Activated CD4-positive, alpha-beta memory T cell treated with anti-CD3 and anti-CD28 coated beads, Interleukin-2, amount 10 ng/mL, durations not matched to agents 7 days and 5 days (primary cell): ENCODE data around the gene MED13. TPM values are rescaled to one million over a fixed set of nuclear protein-coding genes. Genes with fewer than 3 reads are reported as not detected.
A peak's percentile ranks its signal among the peaks of the same experiment; 100 is the strongest.
"Not testable (repeated sequence)": the region's sequence is repeated elsewhere in the genome, so short reads cannot be mapped to it uniquely, and the experiment has no call there.

Source experiments
- CTCF ChIA-PET: fragments of 350-600 bp; sonication (Branson Sonifier 250); formaldehyde crosslinking; loops from one replicate; lab custom pipeline; 2021; ENCODE audit warnings: antibody characterized with exemption, inconsistent platforms; lab: Charles Lee
- POLR2A ChIA-PET: fragments of 350-600 bp; sonication (Branson Sonifier 250); formaldehyde crosslinking; loops from one replicate; lab custom pipeline; 2021; ENCODE audit warnings: antibody characterized with exemption; lab: Charles Lee
- DNase-seq: peaks from one replicate; pipeline ENCODE4 v3.0.0-alpha.2; 2020
- H3K27ac Mint-ChIP-seq: one replicate; pipeline ENCODE4 v1.8.0; 2021; ENCODE audit warnings: mild to moderate bottlenecking, mixed read lengths
- H3K27me3 Mint-ChIP-seq: one replicate; pipeline ENCODE4 v1.8.0; 2021; ENCODE audit warnings: mixed read lengths
- H3K36me3 Mint-ChIP-seq: one replicate; pipeline ENCODE4 v1.8.0; 2021; ENCODE audit warnings: low read depth, mixed read lengths
- H3K4me1 Mint-ChIP-seq: one replicate; pipeline ENCODE4 v1.8.0; 2021; ENCODE audit warnings: mixed read lengths
- H3K4me3 Mint-ChIP-seq: one replicate; pipeline ENCODE4 v1.8.0; 2021; ENCODE audit warnings: mild to moderate bottlenecking, mixed read lengths
- H3K9me3 Mint-ChIP-seq: one replicate; pipeline ENCODE4 v1.8.0; 2021; ENCODE audit warnings: mixed read lengths
- total RNA-seq, 2 experiments: library from RNA; stranded (reverse); gene quantifications; one replicate each; pipeline ENCODE4 v1.2.3, GENCODE V29; 2021

Gene MED13
- total RNA-seq, 2 experiments from 2014 or later, result 54.0 to 54.8 TPM

GRCh38 chr17:61907361-61907760 is 157.7 kb downstream of the MED13 start:
- Mint-ChIP-seq H3K36me3 (peaks cover 42% of the 10 kb centered on the region), H3K27ac (no peak overlapping the region), H3K9me3 (no peaks in the 10 kb centered on the region), H3K27me3 (no peaks in the 10 kb centered on the region), H3K4me3 (no peak overlapping the region), H3K4me1 (peaks cover 6% of the 10 kb centered on the region)
- no peak for DNase-seq
- ChIA-PET POLR2A (interaction anchor here (0.7 to 1.0 kb wide), 2 partner anchors 19 to 46 kb away, joined by 3 read pairs; no protein-coding TSS in a partner anchor), CTCF (no interaction called here)

GRCh38 chr17:61904094-61904710 is 160.9 kb downstream of the MED13 start:
- H3K9me3 Mint-ChIP-seq, result no peaks in the 10 kb centered on the region
- H3K27ac Mint-ChIP-seq, result peak overlapping the region; percentile 85
- peaks cover 6% of the 10 kb centered on the region for H3K4me1 Mint-ChIP-seq
- ChIA-PET CTCF (interaction anchor here (0.9 to 3.0 kb wide), 3 partner anchors 157 to 205 kb away, joined by 3 to 9 read pairs (median 8); no protein-coding TSS in a partner anchor), POLR2A (interaction anchor here (1.0 to 4.0 kb wide), 4 partner anchors 21 to 162 kb away, joined by 3 to 30 read pairs (median 10); partner anchors contain the start of gene BRIP1)
- peaks cover 45% of the 10 kb centered on the region for H3K36me3 Mint-ChIP-seq
- no peaks in the 10 kb centered on the region for H3K27me3 Mint-ChIP-seq
- peak; percentile 63 for DNase-seq
- peak overlapping the region; percentile 70 for H3K4me3 Mint-ChIP-seq

GRCh38 chr17:61903251-61903650 is 161.8 kb downstream of the MED13 start:
- CTCF ChIA-PET, result interaction anchor here (0.6 to 3.0 kb wide), 2 partner anchors 206 to 219 kb away, joined by 3 to 8 read pairs; no protein-coding TSS in a partner anchor
- no peak overlapping the region for H3K4me3 Mint-ChIP-seq
- peak overlapping the region; percentile 62 for H3K27ac Mint-ChIP-seq
- no peaks in the 10 kb centered on the region for H3K9me3 Mint-ChIP-seq
- H3K4me1 Mint-ChIP-seq, result peaks cover 6% of the 10 kb centered on the region
- H3K27me3 Mint-ChIP-seq, result no peaks in the 10 kb centered on the region
- no peak for DNase-seq
- POLR2A ChIA-PET, result interaction anchor here (1.7 to 4.0 kb wide), 2 partner anchors 40 to 163 kb away, joined by 3 to 30 read pairs; partner anchors contain the start of gene BRIP1
- peaks cover 47% of the 10 kb centered on the region for H3K36me3 Mint-ChIP-seq

- peaks cover 31% of the 10 kb centered on the region for H3K36me3 Mint-ChIP-seq
- H3K27ac Mint-ChIP-seq, result no peak overlapping the region
- CTCF ChIA-PET, result interaction anchor here (1.6 kb wide), 1 partner anchor 212 kb away, joined by 3 read pairs; no protein-coding TSS in a partner anchor
- DNase-seq, result no peak
- no peak overlapping the region for H3K4me3 Mint-ChIP-seq
- POLR2A ChIA-PET, result interaction anchor here (2.0 kb wide), 1 partner anchor 35 kb away, joined by 6 read pairs; the partner anchor contains the start of gene BRIP1
- H3K9me3 Mint-ChIP-seq, result no peaks in the 10 kb centered on the region
- H3K27me3 Mint-ChIP-seq, result no peaks in the 10 kb centered on the region
- H3K4me1 Mint-ChIP-seq, result no peaks in the 10 kb centered on the region
These were observed 167.4 kb downstream of the MED13 start for GRCh38 chr17:61897548-61898180.

- Mint-ChIP-seq H3K9me3 (no peaks in the 10 kb centered on the region), H3K27ac (no peak overlapping the region), H3K36me3 (peaks cover 26% of the 10 kb centered on the region), H3K27me3 (no peaks in the 10 kb centered on the region), H3K4me1 (no peaks in the 10 kb centered on the region), H3K4me3 (no peak overlapping the region)
- ChIA-PET POLR2A (no interaction called here), CTCF (no interaction called here)
- no peak for DNase-seq
These were observed 169.7 kb downstream of the MED13 start for GRCh38 chr17:61895391-61895790.

GRCh38 chr17:61894310-61894709 is 170.8 kb downstream of the MED13 start:
- H3K36me3 Mint-ChIP-seq, result peaks cover 26% of the 10 kb centered on the region
- H3K9me3 Mint-ChIP-seq, DNase-seq, H3K4me3 Mint-ChIP-seq, H3K27me3 Mint-ChIP-seq, H3K4me1 Mint-ChIP-seq, POLR2A ChIA-PET, H3K27ac Mint-ChIP-seq, CTCF ChIA-PET: not testable (repeated sequence)

Other genes with a start within 250 kb of the MED13 start
- gene BRIP1, start 201.8 kb downstream of the MED13 start, total RNA-seq, result 10 to 100 TPM; 20.1 to 21.7 TPM
- 10 to 100 TPM; 24.3 to 25.0 TPM for gene INTS2, start 137.3 kb downstream of the MED13 start, total RNA-seq